Neural cell (in vitro differentiated cells): ENCODE measurements around the gene BCL2. TPM values are rescaled to one million over a fixed set of nuclear protein-coding genes. Genes with fewer than 3 reads are reported as not detected.

Experiments used
- H2AFZ ChIP-seq: fragments of 200-600, 300-800 bp; sonication (generic), shearing (Covaris generic); 2 replicates; pipeline ENCODE4 v1.6.0; 2014; ENCODE audit warnings: low read depth, mild to moderate bottlenecking, antibody characterized with exemption, low read length, moderate library complexity
- H3F3A ChIP-seq: fragments of 200-600 bp; shearing (Covaris generic); 2 replicates; pipeline ENCODE4 v1.6.1; 2016; ENCODE audit warnings: mild to moderate bottlenecking, moderate library complexity, mixed read lengths, antibody characterized with exemption, low read length; ENCODE audit not compliant: insufficient read depth, poor library complexity, severe bottlenecking
- H3K27ac ChIP-seq: fragments of 200-600, 300-800 bp; sonication (generic), shearing (Covaris generic); 2 replicates; pipeline ENCODE4 v1.5.1; 2014; ENCODE audit warnings: mild to moderate bottlenecking, low read length, moderate library complexity
- H3K27me3 ChIP-seq: fragments of 300-800, 200-600 bp; sonication (generic), shearing (Covaris generic); 2 replicates; pipeline ENCODE4 v1.6.0; 2014; ENCODE audit warnings: mild to moderate bottlenecking, low read depth, low read length, moderate library complexity; ENCODE audit not compliant: insufficient read depth
- H3K36me3 ChIP-seq: fragments of 300-800, 200-600 bp; sonication (generic), shearing (Covaris generic); 2 replicates; pipeline ENCODE4 v1.5.1; 2014; ENCODE audit warnings: mild to moderate bottlenecking, antibody characterized with exemption, low read length, moderate library complexity; ENCODE audit not compliant: insufficient read depth
- H3K4me2 ChIP-seq: fragments of 300-800, 200-600 bp; sonication (generic), shearing (Covaris generic); 2 replicates; pipeline ENCODE4 v1.6.0; 2014; ENCODE audit warnings: mild to moderate bottlenecking, low read length
- H3K4me3 ChIP-seq: fragments of 300-800, 200-600 bp; sonication (generic), shearing (Covaris generic); 2 replicates; pipeline ENCODE4 v1.5.1; 2014; ENCODE audit warnings: mild to moderate bottlenecking, low read length, moderate library complexity
- H3K79me2 ChIP-seq: fragments of 200-600 bp; shearing (Covaris generic); replicated peaks from 2 replicates; pipeline ENCODE4 v1.6.0; 2014; ENCODE audit warnings: mild to moderate bottlenecking, low read length, moderate library complexity; ENCODE audit not compliant: insufficient read depth
- H3K9ac ChIP-seq: fragments of 300-800, 200-600 bp; sonication (generic), shearing (Covaris generic); 2 replicates; pipeline ENCODE4 v1.6.1; 2016; ENCODE audit warnings: mild to moderate bottlenecking, low read length, mixed read lengths
- H3K9me2 ChIP-seq: fragments of 200-600 bp; shearing (Covaris generic); 2 replicates; pipeline ENCODE4 v1.6.1; 2016; ENCODE audit warnings: mild to moderate bottlenecking, low read length, mixed read lengths; ENCODE audit not compliant: insufficient read depth
- H3K9me3 ChIP-seq: fragments of 200-600, 300-800 bp; sonication (generic), shearing (Covaris generic); 2 replicates; pipeline ENCODE4 v1.6.1; 2016; ENCODE audit warnings: mild to moderate bottlenecking, mixed run types, low read length, moderate library complexity, mixed read lengths
- H4K20me1 ChIP-seq: fragments of 200-600 bp; shearing (Covaris generic); 2 replicates; pipeline ENCODE4 v1.6.1; 2016; ENCODE audit warnings: mild to moderate bottlenecking, mixed run types; ENCODE audit not compliant: insufficient read depth
- EP300 ChIP-seq: fragments of 450-650 bp; conservative IDR thresholded peaks from 2 replicates; pipeline ENCODE4 v1.6.1; 2014; ENCODE audit warnings: antibody characterized with exemption, mild to moderate bottlenecking, moderate library complexity; ENCODE audit not compliant: poor library complexity, severe bottlenecking
- EZH2 ChIP-seq: fragments of 200-600, 300-800 bp; shearing (Covaris generic), sonication (generic); IDR thresholded peaks from 2 replicates; pipeline ENCODE4 v1.6.1; 2014; ENCODE audit warnings: antibody characterized with exemption, low read length, borderline replicate concordance, mild to moderate bottlenecking; ENCODE audit not compliant: insufficient read depth, poor library complexity, severe bottlenecking
- MXI1 ChIP-seq: fragments of 450-650 bp; conservative IDR thresholded peaks from 2 replicates; pipeline ENCODE4 v1.6.1; 2014; ENCODE audit warnings: antibody characterized with exemption, mild to moderate bottlenecking; ENCODE audit not compliant: poor library complexity, severe bottlenecking
- POLR2AphosphoS5 ChIP-seq: IDR thresholded peaks from 2 replicates; pipeline ENCODE4 v1.6.1; 2012
- RAD21 ChIP-seq: fragments of 450-650 bp; conservative IDR thresholded peaks from 2 replicates; pipeline ENCODE4 v1.6.1; 2014; ENCODE audit warnings: antibody characterized with exemption, mild to moderate bottlenecking, moderate library complexity
- SMC3 ChIP-seq: fragments of 450-650 bp; conservative IDR thresholded peaks from 2 replicates; pipeline ENCODE4 v1.6.1; 2014; ENCODE audit warnings: antibody characterized with exemption, mild to moderate bottlenecking, moderate library complexity; ENCODE audit not compliant: poor library complexity
- TAF1 ChIP-seq: IDR thresholded peaks from 2 replicates; pipeline ENCODE4 v1.6.1; 2012; ENCODE audit warnings: low read depth
- polyA plus RNA-seq: library from polyadenylated mRNA; depleted of rRNA; stranded (reverse); fragments of >200 nt; gene quantifications from 2 replicates; pipeline ENCODE4 v1.2.3, GENCODE V29; 2014
- TF ChIP-seq, protein P1 (sequence below): fragments of 450-650 bp; IDR thresholded peaks from 2 replicates; pipeline ENCODE4 v1.5.1; 2014; ENCODE audit warnings: antibody characterized with exemption, mild to moderate bottlenecking, moderate library complexity; ENCODE audit not compliant: poor library complexity, severe bottlenecking
- TF ChIP-seq, protein P2 (sequence below): IDR thresholded peaks from 2 replicates; pipeline ENCODE4 v1.6.1; 2012; ENCODE audit warnings: borderline replicate concordance

The BCL2 gene
- polyA plus RNA-seq, 1 donor from 2014 or later, result 3.4 TPM

DNA sequence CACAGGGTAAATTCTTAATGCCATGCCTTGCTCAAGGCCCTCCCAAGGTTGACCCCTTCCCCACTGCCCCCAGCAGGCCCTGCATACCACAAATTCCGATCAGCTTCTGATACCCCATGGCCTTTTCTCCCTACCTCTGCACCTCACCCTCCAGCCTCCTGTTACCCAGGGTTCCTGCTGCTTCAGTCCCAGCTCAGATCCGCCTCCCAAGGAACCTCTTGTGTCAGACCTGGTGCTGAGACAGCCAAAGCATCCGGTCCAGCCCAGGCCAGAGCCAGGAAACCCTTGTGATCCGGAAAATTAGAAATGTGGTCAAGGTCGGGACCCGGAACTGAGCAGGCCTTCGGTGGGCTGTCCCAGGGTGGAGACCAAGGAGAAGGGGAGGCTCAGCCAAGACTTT lies 231.3 kb downstream of the BCL2 start:
- no peak overlapping the region for H3K4me2 ChIP-seq
- no peaks in the 10 kb centered on the region for H4K20me1 ChIP-seq
- TF ChIP-seq EZH2 (no peak), SMC3 (no peak), RAD21 (no peak), MXI1 (no peak), EP300 (no peak), TAF1 (no peak), POLR2AphosphoS5 (no peak)
- TF ChIP-seq, protein P1, sequence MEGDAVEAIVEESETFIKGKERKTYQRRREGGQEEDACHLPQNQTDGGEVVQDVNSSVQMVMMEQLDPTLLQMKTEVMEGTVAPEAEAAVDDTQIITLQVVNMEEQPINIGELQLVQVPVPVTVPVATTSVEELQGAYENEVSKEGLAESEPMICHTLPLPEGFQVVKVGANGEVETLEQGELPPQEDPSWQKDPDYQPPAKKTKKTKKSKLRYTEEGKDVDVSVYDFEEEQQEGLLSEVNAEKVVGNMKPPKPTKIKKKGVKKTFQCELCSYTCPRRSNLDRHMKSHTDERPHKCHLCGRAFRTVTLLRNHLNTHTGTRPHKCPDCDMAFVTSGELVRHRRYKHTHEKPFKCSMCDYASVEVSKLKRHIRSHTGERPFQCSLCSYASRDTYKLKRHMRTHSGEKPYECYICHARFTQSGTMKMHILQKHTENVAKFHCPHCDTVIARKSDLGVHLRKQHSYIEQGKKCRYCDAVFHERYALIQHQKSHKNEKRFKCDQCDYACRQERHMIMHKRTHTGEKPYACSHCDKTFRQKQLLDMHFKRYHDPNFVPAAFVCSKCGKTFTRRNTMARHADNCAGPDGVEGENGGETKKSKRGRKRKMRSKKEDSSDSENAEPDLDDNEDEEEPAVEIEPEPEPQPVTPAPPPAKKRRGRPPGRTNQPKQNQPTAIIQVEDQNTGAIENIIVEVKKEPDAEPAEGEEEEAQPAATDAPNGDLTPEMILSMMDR, result no peak
- TF ChIP-seq, protein P2, sequence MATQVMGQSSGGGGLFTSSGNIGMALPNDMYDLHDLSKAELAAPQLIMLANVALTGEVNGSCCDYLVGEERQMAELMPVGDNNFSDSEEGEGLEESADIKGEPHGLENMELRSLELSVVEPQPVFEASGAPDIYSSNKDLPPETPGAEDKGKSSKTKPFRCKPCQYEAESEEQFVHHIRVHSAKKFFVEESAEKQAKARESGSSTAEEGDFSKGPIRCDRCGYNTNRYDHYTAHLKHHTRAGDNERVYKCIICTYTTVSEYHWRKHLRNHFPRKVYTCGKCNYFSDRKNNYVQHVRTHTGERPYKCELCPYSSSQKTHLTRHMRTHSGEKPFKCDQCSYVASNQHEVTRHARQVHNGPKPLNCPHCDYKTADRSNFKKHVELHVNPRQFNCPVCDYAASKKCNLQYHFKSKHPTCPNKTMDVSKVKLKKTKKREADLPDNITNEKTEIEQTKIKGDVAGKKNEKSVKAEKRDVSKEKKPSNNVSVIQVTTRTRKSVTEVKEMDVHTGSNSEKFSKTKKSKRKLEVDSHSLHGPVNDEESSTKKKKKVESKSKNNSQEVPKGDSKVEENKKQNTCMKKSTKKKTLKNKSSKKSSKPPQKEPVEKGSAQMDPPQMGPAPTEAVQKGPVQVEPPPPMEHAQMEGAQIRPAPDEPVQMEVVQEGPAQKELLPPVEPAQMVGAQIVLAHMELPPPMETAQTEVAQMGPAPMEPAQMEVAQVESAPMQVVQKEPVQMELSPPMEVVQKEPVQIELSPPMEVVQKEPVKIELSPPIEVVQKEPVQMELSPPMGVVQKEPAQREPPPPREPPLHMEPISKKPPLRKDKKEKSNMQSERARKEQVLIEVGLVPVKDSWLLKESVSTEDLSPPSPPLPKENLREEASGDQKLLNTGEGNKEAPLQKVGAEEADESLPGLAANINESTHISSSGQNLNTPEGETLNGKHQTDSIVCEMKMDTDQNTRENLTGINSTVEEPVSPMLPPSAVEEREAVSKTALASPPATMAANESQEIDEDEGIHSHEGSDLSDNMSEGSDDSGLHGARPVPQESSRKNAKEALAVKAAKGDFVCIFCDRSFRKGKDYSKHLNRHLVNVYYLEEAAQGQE, result no peak
- no peaks in the 10 kb centered on the region for H3K9me2 ChIP-seq
- no peaks in the 10 kb centered on the region for H3K79me2 ChIP-seq
- no peak overlapping the region for H3K4me3 ChIP-seq
- H3K9me3 ChIP-seq, result no peaks in the 10 kb centered on the region
- no peaks in the 10 kb centered on the region for H3K27me3 ChIP-seq
- H3K36me3 ChIP-seq, result no peaks in the 10 kb centered on the region
- no peak overlapping the region for H2AFZ ChIP-seq
- no peak overlapping the region for H3K9ac ChIP-seq
- no peak overlapping the region for H3K27ac ChIP-seq
- H3F3A ChIP-seq, result no peaks in the 10 kb centered on the region

DNA sequence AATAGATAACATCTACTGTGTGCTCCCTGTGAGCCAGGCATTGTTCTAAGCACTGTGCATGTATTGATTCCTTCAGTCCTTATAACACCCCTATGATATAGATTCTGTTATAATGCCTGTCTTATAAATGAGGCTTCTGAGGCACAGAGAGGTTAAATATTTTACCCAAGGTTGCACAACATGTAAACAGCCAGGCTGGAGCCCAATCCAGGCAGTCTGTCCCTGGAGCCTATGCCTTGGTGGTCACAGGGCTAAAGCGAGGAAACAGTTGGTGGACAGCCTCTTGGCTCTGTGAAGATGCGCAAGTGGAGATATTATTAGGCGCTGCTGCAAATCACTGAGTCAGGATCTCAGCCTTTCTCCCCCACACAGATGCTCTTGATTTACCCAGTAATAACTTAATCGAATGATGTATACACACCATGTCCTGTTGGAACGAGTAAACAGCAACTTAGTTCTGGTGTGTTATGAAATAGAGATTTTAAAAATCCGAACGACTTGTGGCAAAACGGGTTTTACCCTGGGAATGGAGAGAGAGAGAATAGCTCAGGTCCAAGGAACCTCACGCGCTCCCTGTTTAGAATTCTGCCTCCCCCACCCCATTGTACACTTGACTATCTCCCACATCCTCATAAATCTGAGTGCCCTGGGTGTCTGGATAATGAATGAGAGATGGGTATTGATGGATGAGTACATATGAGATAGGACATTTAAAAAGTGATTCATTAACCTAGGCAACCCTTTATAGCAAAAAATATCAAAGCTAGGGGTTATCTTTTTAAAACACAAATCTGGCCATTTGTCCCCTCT lies 231.9 kb downstream of the BCL2 start:
- H2AFZ ChIP-seq, result no peak overlapping the region
- no peak overlapping the region for H3K4me2 ChIP-seq
- no peaks in the 10 kb centered on the region for H3K9me3 ChIP-seq
- H3K36me3 ChIP-seq, result no peaks in the 10 kb centered on the region
- H4K20me1 ChIP-seq, result no peaks in the 10 kb centered on the region
- no peaks in the 10 kb centered on the region for H3K79me2 ChIP-seq
- H3K4me3 ChIP-seq, result no peak overlapping the region
- TF ChIP-seq EZH2 (no peak), MXI1 (no peak)
- H3F3A ChIP-seq, result no peaks in the 10 kb centered on the region
- no peaks in the 10 kb centered on the region for H3K27me3 ChIP-seq
- no peak overlapping the region for H3K9ac ChIP-seq
- no peaks in the 10 kb centered on the region for H3K9me2 ChIP-seq
- H3K27ac ChIP-seq, result no peak overlapping the region
